Measurements from ENCODE around the gene MDM2. TPM values are rescaled to one million over a fixed set of nuclear protein-coding genes. Genes with fewer than 3 reads are reported as not detected.
"Not testable (repeated sequence)": the region's sequence is repeated elsewhere in the genome, so short reads cannot be mapped to it uniquely, and the experiment has no call there.

Gene MDM2
- total RNA-seq, 1 donor from 2014 or later, result 123 TPM

DNA sequence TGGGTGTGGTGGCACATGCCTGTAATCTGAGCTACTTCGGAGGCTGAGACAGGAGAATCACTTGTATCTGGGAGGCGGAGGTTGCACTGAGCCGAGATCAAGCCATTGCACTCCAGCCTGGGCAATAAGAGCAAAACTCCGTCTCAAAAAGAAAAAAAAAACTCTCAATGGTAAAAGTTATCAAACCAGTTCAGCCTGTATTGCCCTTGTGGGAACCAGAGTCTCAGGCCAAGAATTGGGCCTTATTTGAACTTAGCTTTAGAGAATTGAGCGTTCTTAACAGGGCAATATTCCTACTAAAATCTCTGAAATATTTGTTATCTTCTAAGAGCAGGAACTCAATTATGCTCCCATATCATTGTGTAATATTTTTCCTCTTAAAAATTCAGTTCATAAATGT is 7.7 kb upstream of the MDM2 start:
- no peaks in the 10 kb centered on the region for H3K36me3 Mint-ChIP-seq (ENCODE audit: low read depth)
- DNase-seq (ENCODE audit: low read depth, low spot score), result no peak
- H3K27me3 Mint-ChIP-seq (ENCODE audit: low read depth), result no peaks in the 10 kb centered on the region
- TF ChIP-seq, protein P1, sequence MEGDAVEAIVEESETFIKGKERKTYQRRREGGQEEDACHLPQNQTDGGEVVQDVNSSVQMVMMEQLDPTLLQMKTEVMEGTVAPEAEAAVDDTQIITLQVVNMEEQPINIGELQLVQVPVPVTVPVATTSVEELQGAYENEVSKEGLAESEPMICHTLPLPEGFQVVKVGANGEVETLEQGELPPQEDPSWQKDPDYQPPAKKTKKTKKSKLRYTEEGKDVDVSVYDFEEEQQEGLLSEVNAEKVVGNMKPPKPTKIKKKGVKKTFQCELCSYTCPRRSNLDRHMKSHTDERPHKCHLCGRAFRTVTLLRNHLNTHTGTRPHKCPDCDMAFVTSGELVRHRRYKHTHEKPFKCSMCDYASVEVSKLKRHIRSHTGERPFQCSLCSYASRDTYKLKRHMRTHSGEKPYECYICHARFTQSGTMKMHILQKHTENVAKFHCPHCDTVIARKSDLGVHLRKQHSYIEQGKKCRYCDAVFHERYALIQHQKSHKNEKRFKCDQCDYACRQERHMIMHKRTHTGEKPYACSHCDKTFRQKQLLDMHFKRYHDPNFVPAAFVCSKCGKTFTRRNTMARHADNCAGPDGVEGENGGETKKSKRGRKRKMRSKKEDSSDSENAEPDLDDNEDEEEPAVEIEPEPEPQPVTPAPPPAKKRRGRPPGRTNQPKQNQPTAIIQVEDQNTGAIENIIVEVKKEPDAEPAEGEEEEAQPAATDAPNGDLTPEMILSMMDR (conservative IDR thresholded peaks at IDR 0.05), result no peak
- no peak overlapping the region for H3K27ac Mint-ChIP-seq (ENCODE audit: unreplicated experiment)
- H3K4me1 Mint-ChIP-seq, result no peaks in the 10 kb centered on the region
- no peaks in the 10 kb centered on the region for H3K9me3 Mint-ChIP-seq
- H3K4me3 Mint-ChIP-seq, result no peak overlapping the region

DNA sequence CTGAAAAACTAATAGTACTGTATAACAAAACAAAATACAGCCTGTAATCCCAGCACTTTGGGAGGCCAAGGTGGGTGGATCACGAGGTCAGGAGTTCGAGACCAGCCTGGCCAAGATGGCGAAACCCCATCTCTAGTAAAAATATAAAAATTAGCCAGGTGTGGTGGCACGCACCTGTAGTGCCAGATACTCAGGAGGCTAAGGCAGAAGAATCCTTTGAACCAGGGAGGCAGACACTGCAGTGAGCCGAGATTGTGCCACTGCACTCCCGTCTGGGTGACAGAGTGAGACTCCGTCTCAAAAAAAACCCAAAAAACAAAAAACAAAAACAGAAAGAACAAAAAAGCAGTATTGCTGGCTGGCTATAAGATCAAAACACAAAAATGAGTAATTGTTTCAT is 6.9 kb upstream of the MDM2 start:
- not testable (repeated sequence) for H3K9me3 Mint-ChIP-seq; DNase-seq (ENCODE audit: low read depth, low spot score); H3K4me3 Mint-ChIP-seq; H3K36me3 Mint-ChIP-seq (ENCODE audit: low read depth); H3K4me1 Mint-ChIP-seq; H3K27ac Mint-ChIP-seq (ENCODE audit: unreplicated experiment); H3K27me3 Mint-ChIP-seq (ENCODE audit: low read depth)

DNA sequence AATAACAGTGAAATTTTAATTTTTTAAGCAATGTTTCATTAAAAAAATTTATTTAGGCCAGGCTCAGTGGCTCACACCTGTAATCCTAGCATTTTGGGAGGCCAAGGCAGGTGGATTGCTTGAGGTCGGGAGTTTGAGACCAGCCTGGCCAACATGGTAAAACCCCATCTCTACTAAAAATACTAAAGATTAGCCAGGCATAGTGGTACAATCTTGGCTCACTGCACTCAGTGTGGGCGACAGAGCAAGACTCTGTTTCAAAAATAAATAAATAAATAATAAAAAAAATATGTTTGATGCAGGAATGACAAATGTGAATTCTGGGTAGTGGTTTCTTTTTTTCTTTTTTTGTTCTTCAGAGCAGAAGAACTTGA is 5.6 kb upstream of the MDM2 start:
- H3K4me1 Mint-ChIP-seq; H3K27ac Mint-ChIP-seq (ENCODE audit: unreplicated experiment); H3K36me3 Mint-ChIP-seq (ENCODE audit: low read depth); H3K4me3 Mint-ChIP-seq; H3K9me3 Mint-ChIP-seq; H3K27me3 Mint-ChIP-seq (ENCODE audit: low read depth); DNase-seq (ENCODE audit: low read depth, low spot score): not testable (repeated sequence)

DNA sequence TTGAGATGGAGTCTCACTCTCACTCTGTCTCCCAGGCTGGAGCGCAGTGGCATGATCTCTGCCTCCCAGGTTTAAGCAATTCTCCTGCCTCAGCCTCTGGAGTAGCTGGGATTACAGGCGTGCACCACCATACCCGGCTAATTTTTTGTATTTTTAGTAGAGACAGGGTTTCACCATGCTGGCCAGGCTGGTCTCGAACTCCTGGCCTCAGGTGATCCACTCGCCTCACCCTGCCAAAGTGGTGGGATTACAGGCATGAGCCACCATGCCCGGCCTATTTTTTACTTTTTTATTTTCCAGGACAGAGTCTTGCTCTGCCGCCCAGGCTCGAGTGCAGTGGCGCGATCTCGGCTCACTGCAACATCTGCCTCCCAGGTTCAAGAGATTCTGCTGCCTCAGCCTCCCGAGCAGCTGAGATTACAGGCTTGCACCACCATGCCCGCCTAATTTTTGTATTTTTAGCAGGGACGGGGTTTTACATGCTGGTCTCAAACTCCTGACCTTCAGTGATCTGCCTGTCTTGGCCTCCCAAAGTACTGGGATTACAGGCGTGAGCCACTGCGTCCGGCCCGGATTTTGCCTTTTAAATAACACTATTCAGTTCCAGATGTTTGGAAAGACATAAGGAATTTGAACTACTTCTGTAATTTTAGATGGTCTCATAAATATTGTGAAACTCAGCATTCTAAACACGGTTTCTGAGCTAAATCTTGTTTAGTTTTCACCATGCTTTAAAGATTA is 4.9 kb upstream of the MDM2 start:
- not testable (repeated sequence) for DNase-seq (ENCODE audit: low read depth, low spot score); H3K4me3 Mint-ChIP-seq; H3K27ac Mint-ChIP-seq (ENCODE audit: unreplicated experiment); H3K36me3 Mint-ChIP-seq (ENCODE audit: low read depth); H3K9me3 Mint-ChIP-seq; H3K27me3 Mint-ChIP-seq (ENCODE audit: low read depth); H3K4me1 Mint-ChIP-seq

DNA sequence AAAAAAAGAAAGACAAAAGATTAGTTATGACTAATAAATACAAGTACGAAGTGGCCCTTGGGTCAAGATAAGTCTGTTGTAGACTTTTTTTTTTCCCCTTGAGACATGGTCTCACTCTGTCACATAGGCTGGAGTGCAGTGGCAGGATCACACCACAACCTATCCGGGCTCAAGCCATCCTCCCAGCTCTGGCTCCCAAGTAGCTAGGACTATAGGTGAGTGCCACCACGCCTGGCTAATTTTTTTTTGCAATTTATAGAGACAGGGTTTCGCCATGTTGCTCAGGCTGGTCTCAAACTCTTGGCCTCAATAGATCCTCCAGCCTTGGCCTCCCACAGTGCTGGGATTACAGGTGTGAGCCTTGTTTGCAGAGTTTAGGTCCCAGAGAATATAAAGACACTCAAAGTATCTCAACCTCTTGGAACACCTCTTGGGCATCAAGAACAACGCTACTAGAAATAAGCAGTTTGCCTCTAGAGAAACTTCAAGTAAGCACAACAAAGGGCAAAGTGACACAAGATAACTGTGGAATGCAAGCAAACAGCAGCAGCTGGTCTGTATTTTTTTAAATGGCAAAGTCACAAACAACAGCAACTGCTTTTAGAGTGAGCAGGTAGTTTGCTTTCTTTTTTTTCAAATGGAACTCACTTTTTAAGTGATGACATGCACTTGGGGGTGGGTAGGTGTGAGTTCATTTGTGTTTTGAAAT is 3.9 kb upstream of the MDM2 start:
- TF ChIP-seq, protein P1 (conservative IDR thresholded peaks at IDR 0.05), result no peak
- Mint-ChIP-seq H3K4me3 (peak overlapping the region; percentile 49), H3K36me3 (ENCODE audit: low read depth) (peaks cover 4% of the 10 kb centered on the region), H3K27ac (ENCODE audit: unreplicated experiment) (no peak overlapping the region), H3K4me1 (peaks cover 11% of the 10 kb centered on the region), H3K9me3 (no peaks in the 10 kb centered on the region), H3K27me3 (ENCODE audit: low read depth) (no peaks in the 10 kb centered on the region)
- no peak for DNase-seq (ENCODE audit: low read depth, low spot score)

DNA sequence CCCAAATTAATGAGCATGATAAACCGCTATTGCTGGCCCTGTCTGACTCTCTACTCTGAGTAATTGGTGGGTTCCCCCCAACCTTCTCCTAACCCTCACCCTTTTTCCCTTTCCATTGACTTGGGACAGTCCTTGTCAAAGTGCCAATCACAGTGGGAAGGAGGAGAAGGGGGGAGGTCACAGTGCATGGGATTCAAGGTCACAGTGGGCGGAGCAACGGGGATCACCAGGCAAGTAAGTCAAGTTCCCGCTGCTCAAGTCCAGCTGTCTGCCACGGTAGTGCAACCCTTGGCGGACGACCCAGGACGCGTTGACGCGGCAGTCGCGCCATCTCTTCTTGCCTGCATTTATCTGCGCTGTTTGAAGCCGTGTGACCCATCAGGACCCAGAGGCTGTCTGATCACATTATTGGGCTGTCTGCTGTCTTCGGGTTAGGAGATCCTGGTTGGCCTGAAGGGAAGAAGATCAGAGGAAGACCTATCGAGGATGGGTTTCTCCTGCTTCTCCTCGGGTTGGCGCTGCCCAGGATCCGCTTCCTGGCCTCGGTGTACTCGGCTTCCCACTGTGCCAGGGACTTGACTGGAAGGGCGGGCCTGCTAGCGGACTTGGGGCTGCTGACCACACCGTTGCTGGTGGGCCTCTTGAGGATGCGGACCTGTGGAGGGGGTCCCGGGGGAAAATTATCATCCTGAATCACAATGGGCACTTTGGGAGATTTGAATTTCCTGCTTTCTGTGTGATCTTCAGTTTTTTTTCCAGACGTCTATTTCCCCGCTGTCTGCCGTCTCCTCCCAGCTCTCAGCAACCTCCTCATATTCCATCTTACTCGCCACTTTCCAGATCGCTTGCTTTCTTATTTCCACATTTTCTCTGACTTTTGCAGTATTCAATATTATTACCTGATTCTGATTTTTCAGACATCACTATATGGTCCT is 3.1 kb upstream of the MDM2 start:
- H3K4me3 Mint-ChIP-seq, result no peak overlapping the region
- H3K36me3 Mint-ChIP-seq (ENCODE audit: low read depth), result peaks cover 8% of the 10 kb centered on the region
- peaks cover 15% of the 10 kb centered on the region for H3K4me1 Mint-ChIP-seq
- H3K27ac Mint-ChIP-seq (ENCODE audit: unreplicated experiment), result no peak overlapping the region
- no peaks in the 10 kb centered on the region for H3K9me3 Mint-ChIP-seq
- H3K27me3 Mint-ChIP-seq (ENCODE audit: low read depth), result no peaks in the 10 kb centered on the region
- TF ChIP-seq, protein P1 (conservative IDR thresholded peaks at IDR 0.05), result no peak
- DNase-seq (ENCODE audit: low read depth, low spot score), result no peak

Measured in neural crest cell (in vitro differentiated cells).